ES-I3 (cell line): ENCODE data around the gene MRPL55.
A peak's percentile ranks its signal among the peaks of the same experiment; 100 is the strongest.
"Not testable (repeated sequence)": the region's sequence is repeated elsewhere in the genome, so short reads cannot be mapped to it uniquely, and the experiment has no call there.

Experiments used
- H3K36me3 ChIP-seq: 2 replicates; pipeline ENCODE4 v1.6.1; 2013; ENCODE audit warnings: mild to moderate bottlenecking, low read length, control low read depth, moderate library complexity; ENCODE audit not compliant: insufficient read depth
- H3K4me1 ChIP-seq: 2 replicates; pipeline ENCODE4 v1.6.1; 2013; ENCODE audit warnings: mild to moderate bottlenecking, control low read depth, low read length; ENCODE audit not compliant: insufficient read depth
- H3K9ac ChIP-seq: 2 replicates; pipeline ENCODE4 v1.6.1; 2013; ENCODE audit warnings: low read depth, mild to moderate bottlenecking, low read length, moderate library complexity
- H3K9me3 ChIP-seq: 2 replicates; pipeline ENCODE4 v1.6.1; 2013; ENCODE audit warnings: mild to moderate bottlenecking, low read length, moderate library complexity; ENCODE audit not compliant: control insufficient read depth, insufficient read depth

MRPL55 gene

GRCh38 chr1:228118040-228118439 is 8.9 kb upstream of the MRPL55 start:
- H3K4me1 ChIP-seq = no peaks in the 10 kb centered on the region
- H3K9me3 ChIP-seq = peaks cover 18% of the 10 kb centered on the region
- H3K9ac ChIP-seq = no peak overlapping the region
- H3K36me3 ChIP-seq = no peaks in the 10 kb centered on the region; the same call in 1 of the 2 replicates

GRCh38 chr1:228117335-228117734 is 8.2 kb upstream of the MRPL55 start:
- no peaks in the 10 kb centered on the region; the same call in 1 of the 2 replicates for H3K36me3 ChIP-seq
- H3K9ac ChIP-seq = no peak overlapping the region
- peaks cover 18% of the 10 kb centered on the region for H3K9me3 ChIP-seq
- no peaks in the 10 kb centered on the region for H3K4me1 ChIP-seq

GRCh38 chr1:228114827-228115226 is 5.7 kb upstream of the MRPL55 start:
- Histone ChIP-seq H3K36me3 (no peaks in the 10 kb centered on the region; the same call in 1 of the 2 replicates), H3K4me1 (no peaks in the 10 kb centered on the region), H3K9ac (no peak overlapping the region), H3K9me3 (peaks cover 18% of the 10 kb centered on the region)

DNA sequence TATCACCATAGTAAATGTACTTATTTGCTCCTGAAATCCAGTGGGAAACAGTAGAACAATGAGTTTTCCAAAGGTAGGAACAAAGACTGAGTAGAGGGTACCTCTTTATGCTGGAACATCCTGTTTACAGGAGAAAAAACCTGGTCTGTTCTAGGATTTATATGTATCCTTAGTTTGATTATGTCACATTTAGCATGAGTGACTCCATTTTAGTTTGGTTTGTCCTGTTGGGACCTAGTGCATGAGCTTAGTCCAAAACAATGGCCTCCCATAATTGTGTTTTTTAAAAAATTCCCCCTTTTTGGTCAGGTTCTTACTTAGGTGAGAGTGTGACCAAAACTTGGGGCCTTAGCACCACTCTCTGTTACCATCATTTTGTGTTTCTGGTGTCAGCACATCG is 3.5 kb upstream of the MRPL55 start:
- H3K4me1 ChIP-seq = no peaks in the 10 kb centered on the region
- no peaks in the 10 kb centered on the region; the same call in 1 of the 2 replicates for H3K36me3 ChIP-seq
- H3K9me3 ChIP-seq = peaks cover 7% of the 10 kb centered on the region; the same call in 1 of the 2 replicates
- no peak overlapping the region for H3K9ac ChIP-seq

- Histone ChIP-seq H3K9me3 (peaks cover 4% of the 10 kb centered on the region; the same call in 1 of the 2 replicates), H3K36me3 (no peaks in the 10 kb centered on the region; the same call in 1 of the 2 replicates), H3K4me1 (no peaks in the 10 kb centered on the region), H3K9ac (no peak overlapping the region)
These were observed 3.1 kb upstream of the MRPL55 start for GRCh38 chr1:228112167-228112566.

- not testable (repeated sequence) for H3K4me1 ChIP-seq, H3K36me3 ChIP-seq, H3K9me3 ChIP-seq, H3K9ac ChIP-seq
These were observed 2.2 kb upstream of the MRPL55 start for GRCh38 chr1:228111315-228111714.

- Histone ChIP-seq H3K9me3 (no peaks in the 10 kb centered on the region), H3K4me1 (no peaks in the 10 kb centered on the region), H3K36me3 (peaks cover 5% of the 10 kb centered on the region), H3K9ac (no peak overlapping the region)
These were observed 1.5 kb upstream of the MRPL55 start for GRCh38 chr1:228110556-228110955.

DNA sequence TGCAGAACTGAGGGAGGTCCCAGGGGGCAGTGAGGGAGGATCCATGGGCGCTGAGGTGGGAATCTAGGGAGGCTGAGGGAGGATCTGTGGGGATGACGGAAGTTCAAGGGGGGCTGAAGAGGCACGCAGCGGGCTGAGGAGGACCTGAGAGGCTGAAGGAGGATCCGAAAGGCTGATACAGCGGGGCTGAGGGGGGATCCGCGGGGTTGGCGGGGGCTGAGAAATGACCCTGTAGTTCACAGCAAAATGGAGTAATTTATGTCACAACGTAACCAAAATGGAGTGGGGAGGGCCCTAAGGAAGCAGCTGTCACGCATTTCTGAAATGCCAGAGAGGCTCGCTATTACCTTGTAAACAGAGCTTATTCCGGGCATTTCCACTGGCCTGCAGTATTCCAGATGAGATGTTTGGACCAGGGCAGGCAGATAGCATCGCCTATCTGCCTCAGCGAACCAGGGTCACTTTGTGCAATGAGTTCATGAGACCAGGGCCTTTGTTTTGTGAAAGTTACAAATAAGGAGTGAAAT is 926 bp upstream of the MRPL55 start:
- Histone ChIP-seq H3K9ac (peak overlapping the region; percentile 82), H3K36me3 (peaks cover 5% of the 10 kb centered on the region), H3K4me1 (no peaks in the 10 kb centered on the region), H3K9me3 (no peaks in the 10 kb centered on the region)

GRCh38 chr1:228108742-228109072 is 392 bp downstream of the MRPL55 start:
- peak overlapping the region; percentile 82 for H3K9ac ChIP-seq
- no peaks in the 10 kb centered on the region for H3K4me1 ChIP-seq
- H3K9me3 ChIP-seq = no peaks in the 10 kb centered on the region
- H3K36me3 ChIP-seq = peaks cover 5% of the 10 kb centered on the region

DNA sequence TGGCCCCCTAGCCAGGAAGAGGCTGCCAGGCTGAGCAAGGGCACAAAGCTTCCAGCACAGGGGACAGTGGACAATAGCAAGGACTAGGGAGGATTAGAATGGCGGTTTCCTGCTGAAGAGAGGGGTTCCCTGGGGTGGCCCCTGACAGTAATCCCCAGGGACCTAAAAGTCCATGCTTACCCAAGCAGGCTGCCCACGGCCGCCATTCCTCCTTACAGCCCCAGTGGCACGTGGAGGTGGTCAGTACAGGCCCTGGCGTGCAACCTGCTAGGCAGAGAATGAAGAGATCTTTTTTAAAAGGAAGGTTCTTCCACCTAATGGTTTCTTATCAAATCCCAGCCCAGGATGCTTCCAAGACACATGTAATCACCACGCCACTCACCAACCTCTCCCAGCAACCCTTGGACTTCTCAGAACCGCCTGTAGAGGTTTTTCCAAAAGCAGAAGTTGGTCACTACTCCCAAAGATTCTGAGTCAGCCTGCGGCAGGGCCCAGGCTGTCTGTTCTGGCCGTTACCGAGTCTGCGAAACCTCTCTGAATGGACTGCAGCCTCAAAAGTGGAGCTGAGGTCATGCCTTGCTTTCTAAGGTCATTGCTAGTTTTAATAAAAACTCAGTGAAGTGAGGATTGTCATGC is 926 bp downstream of the MRPL55 start:
- Histone ChIP-seq H3K36me3 (peaks cover 5% of the 10 kb centered on the region), H3K4me1 (no peaks in the 10 kb centered on the region), H3K9me3 (no peaks in the 10 kb centered on the region), H3K9ac (peak overlapping the region; percentile 82; the same call in 1 of the 2 replicates)

GRCh38 chr1:228107636-228108035 is 1.5 kb downstream of the MRPL55 start:
- H3K9ac ChIP-seq = no peak overlapping the region

GRCh38 chr1:228106800-228107054 is 2.4 kb downstream of the MRPL55 start:
- no peaks in the 10 kb centered on the region for H3K9me3 ChIP-seq
- no peak overlapping the region for H3K9ac ChIP-seq
- H3K4me1 ChIP-seq = no peaks in the 10 kb centered on the region
- peaks cover 5% of the 10 kb centered on the region; the same call in 1 of the 2 replicates for H3K36me3 ChIP-seq

More at GRCh38 chr1:228107636-228108035, 1.5 kb downstream of the MRPL55 start:
- Histone ChIP-seq H3K36me3 (peaks cover 5% of the 10 kb centered on the region; the same call in 1 of the 2 replicates), H3K4me1 (no peaks in the 10 kb centered on the region), H3K9me3 (no peaks in the 10 kb centered on the region)

DNA sequence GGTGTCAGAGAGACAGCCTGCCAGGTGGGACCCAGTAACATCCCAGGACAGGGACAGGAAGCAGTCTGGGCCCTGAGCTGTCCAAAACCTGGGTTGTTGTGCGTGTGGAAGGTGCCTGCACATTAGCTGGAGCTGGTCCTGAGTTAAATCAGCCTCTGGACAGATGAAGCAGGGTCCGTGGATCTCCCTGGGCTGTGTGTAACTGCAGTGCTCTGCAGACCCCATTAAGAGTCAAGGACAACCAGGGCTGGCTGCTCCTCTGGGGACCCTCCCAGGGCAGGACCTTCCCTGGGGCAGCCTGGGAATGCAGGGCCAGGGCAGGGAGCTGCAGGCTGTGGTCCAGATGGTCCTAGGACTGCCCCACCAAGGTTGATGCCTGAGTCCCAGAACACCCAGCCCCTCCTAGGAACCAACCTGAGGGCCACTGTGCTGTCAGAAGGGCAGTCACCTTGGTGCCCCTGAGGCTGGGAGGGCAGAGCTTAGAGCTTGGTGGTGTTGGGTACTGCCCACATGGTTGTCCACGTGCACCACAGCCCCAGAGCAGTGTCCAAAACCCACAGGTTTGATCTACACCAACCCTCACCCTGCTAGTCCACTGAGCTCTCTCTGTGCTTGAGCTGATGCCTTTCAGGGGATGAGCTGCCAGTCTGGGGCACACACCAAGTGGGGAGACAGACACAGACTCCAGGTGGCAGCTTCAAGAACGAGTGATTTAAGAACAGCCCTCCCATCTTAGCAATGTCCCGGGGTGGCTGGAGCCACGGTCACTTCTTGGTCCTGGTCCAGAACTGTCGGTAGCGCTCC is 2.9 kb downstream of the MRPL55 start:
- Histone ChIP-seq H3K36me3 (peaks cover 5% of the 10 kb centered on the region; the same call in 1 of the 2 replicates), H3K9ac (no peak overlapping the region), H3K4me1 (no peaks in the 10 kb centered on the region), H3K9me3 (no peaks in the 10 kb centered on the region)

DNA sequence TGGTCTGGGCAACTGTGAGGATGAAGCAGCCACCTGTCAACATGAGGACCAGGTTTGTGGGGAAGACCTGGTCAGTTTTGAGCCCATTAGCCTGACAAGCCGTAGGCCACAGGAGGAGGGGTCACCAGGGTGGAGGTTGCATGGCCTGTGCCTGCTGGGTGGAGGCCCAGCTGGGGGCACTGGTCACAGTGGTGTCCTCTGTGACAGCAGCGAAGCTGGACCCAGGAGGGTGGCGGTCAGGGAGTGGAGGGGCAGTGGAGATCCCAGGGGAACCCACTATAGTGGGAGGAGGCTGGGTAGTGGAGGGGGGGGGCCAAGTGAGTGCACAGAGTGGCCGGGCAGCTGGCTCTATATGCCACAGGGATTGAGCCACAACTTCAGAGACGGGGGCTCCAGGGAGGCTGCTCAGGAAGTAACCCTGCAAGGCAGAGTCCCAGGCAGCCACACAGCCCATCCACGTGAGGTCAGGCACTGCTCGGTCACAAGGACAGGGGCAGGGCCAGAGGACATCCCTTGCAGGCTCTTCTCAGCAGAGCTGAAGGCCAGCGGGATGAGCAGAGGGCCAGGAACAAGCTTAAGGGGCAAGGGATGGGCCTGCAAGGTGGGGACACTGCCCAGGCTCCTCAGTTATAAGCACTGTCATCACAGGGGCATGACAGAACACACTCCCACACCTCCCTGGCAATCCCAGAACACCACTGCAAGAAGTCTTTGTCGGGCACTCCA is 3.7 kb downstream of the MRPL55 start:
- no peaks in the 10 kb centered on the region for H3K4me1 ChIP-seq
- H3K9ac ChIP-seq = no peak overlapping the region
- H3K36me3 ChIP-seq = peaks cover 5% of the 10 kb centered on the region
- no peaks in the 10 kb centered on the region for H3K9me3 ChIP-seq
